Endothelial cell of umbilical vein (primary cell): ENCODE data around the gene UNC5B. TPM values are rescaled to one million over a fixed set of nuclear protein-coding genes. Genes with fewer than 3 reads are reported as not detected.

Source experiments
- BruUV-seq: library from RNA; stranded (reverse); fragments of 400-500 nt; replicated peaks from 2 replicates; lab custom pipeline; 2021; lab: Mats Ljungman, UMichigan
- CTCF ChIA-PET: fragments of 300-600, 350-600 bp; sonication (Branson Sonifier 250); formaldehyde crosslinking; loops from one replicate; lab custom pipeline; 2021; ENCODE audit warnings: antibody characterized with exemption, inconsistent platforms; lab: Charles Lee
- POLR2A ChIA-PET: fragments of 300-600, 350-600 bp; sonication (Branson Sonifier 250); formaldehyde crosslinking; loops from one replicate; lab custom pipeline; 2021; ENCODE audit warnings: antibody characterized with exemption, inconsistent platforms; lab: Charles Lee
- DNase-seq: peaks from one replicate; pipeline ENCODE4 v3.0.0-alpha.2; 2011; ENCODE audit warnings: low read depth, low spot score
- FAIRE-seq: peaks from 2 replicates; lab custom pipeline; 2011; peaks lifted over from hg19 to GRCh38; lab: Jason Lieb, UNC
- H2AFZ ChIP-seq: 2 replicates; pipeline ENCODE4 v1.6.0; 2012; ENCODE audit warnings: low read depth, low read length, control low read depth, inconsistent platforms
- H3K27ac ChIP-seq: 2 replicates; pipeline ENCODE4 v1.5.1; 2011; ENCODE audit warnings: low read depth, mild to moderate bottlenecking, control low read depth, low read length, moderate library complexity; ENCODE audit not compliant: insufficient read depth
- H3K27me3 ChIP-seq, 2 experiments: 2 replicates each; pipeline versions ENCODE4 v1.6.0 to v1.6.1; 2011; ENCODE audit warnings: low read length in 2 of 2, mixed read lengths in 1 of 2; ENCODE audit not compliant: control insufficient read depth in 2 of 2, insufficient read depth in 2 of 2
- H3K36me3 ChIP-seq, 2 experiments: 2 replicates in 1 of 2; 3 replicates in 1 of 2; pipeline ENCODE4 v1.5.1; 2011; ENCODE audit warnings: low read length in 2 of 2, mild to moderate bottlenecking in 1 of 2, moderate library complexity in 1 of 2; ENCODE audit not compliant: control insufficient read depth in 2 of 2, insufficient read depth in 2 of 2; ENCODE audit errors: extremely low read depth in 1 of 2
- H3K4me1 ChIP-seq: 3 replicates; pipeline ENCODE4 v1.5.1; 2011; ENCODE audit warnings: mild to moderate bottlenecking, low read length; ENCODE audit not compliant: control insufficient read depth, insufficient read depth; ENCODE audit errors: extremely low read depth
- H3K4me2 ChIP-seq: 2 replicates; pipeline ENCODE4 v1.6.1; 2011; ENCODE audit warnings: low read length, control low read depth, mixed read lengths; ENCODE audit not compliant: insufficient read depth
- H3K4me3 ChIP-seq, 3 experiments: fragments of 200-600 bp in 1 of 3; sonication (generic), shearing (Covaris generic) in 1 of 3; replicated peaks in 1 of 3; 2 replicates each; pipeline ENCODE4 v1.5.1; 2011 to 2016; ENCODE audit warnings: control low read depth in 3 of 3, low read length in 3 of 3, mild to moderate bottlenecking in 2 of 3, inconsistent platforms in 1 of 3, low read depth in 1 of 3, moderate library complexity in 1 of 3; ENCODE audit not compliant: insufficient read depth in 1 of 3
- H3K79me2 ChIP-seq: 2 replicates; pipeline ENCODE4 v1.6.0; 2012; ENCODE audit warnings: low read length, inconsistent platforms; ENCODE audit not compliant: control insufficient read depth, insufficient read depth
- H3K9ac ChIP-seq: replicated peaks from 2 replicates; pipeline ENCODE3; 2011; ENCODE audit warnings: low read length, control low read depth; ENCODE audit not compliant: insufficient read depth; ENCODE audit errors: extremely low read depth
- H3K9me1 ChIP-seq: replicated peaks from 3 replicates; pipeline ENCODE4 v1.6.0; 2011; ENCODE audit warnings: mild to moderate bottlenecking, low read length; ENCODE audit not compliant: control insufficient read depth, insufficient read depth; ENCODE audit errors: extremely low read depth
- H3K9me3 ChIP-seq: replicated peaks from 2 replicates; pipeline ENCODE4 v1.5.1; 2012; ENCODE audit warnings: low read length, inconsistent platforms; ENCODE audit not compliant: control insufficient read depth, insufficient read depth
- H4K20me1 ChIP-seq: replicated peaks from 2 replicates; pipeline ENCODE3; 2011; ENCODE audit warnings: mild to moderate bottlenecking, low read length; ENCODE audit not compliant: control insufficient read depth, insufficient read depth; ENCODE audit errors: extremely low read depth
- EZH2 ChIP-seq: IDR thresholded peaks from 2 replicates; pipeline ENCODE4 v1.6.1; 2012; ENCODE audit warnings: borderline replicate concordance, low read depth, mild to moderate bottlenecking, moderate library complexity, low read length, inconsistent platforms; ENCODE audit not compliant: severe bottlenecking
- FOS ChIP-seq: IDR thresholded peaks from 2 replicates; pipeline ENCODE4 v1.6.1; 2011; ENCODE audit warnings: mild to moderate bottlenecking, low read length, moderate library complexity, borderline replicate concordance; ENCODE audit not compliant: insufficient read depth
- GATA2 ChIP-seq: IDR thresholded peaks from 2 replicates; pipeline ENCODE4 v1.7.0; 2011; ENCODE audit warnings: low read depth, mild to moderate bottlenecking, moderate library complexity, mixed read lengths, low read length; ENCODE audit not compliant: insufficient read length, insufficient read depth
- JUN ChIP-seq: IDR thresholded peaks from 2 replicates; pipeline ENCODE4 v1.6.1; 2011; ENCODE audit warnings: borderline replicate concordance, low read depth; ENCODE audit not compliant: insufficient read length, insufficient read depth
- MYC ChIP-seq: IDR thresholded peaks from one replicate; pipeline ENCODE4 v1.6.1; 2011; ENCODE audit warnings: mild to moderate bottlenecking, low read depth, low read length
- POLR2A ChIP-seq: IDR thresholded peaks from 2 replicates; pipeline ENCODE4 v1.6.1; 2012; ENCODE audit warnings: low read depth, mild to moderate bottlenecking, control low read depth, low read length
- POLR2AphosphoS5 ChIP-seq: IDR thresholded peaks from 2 replicates; pipeline ENCODE4 v1.6.1; 2012; ENCODE audit warnings: low read depth, mild to moderate bottlenecking, control low read depth, low read length, moderate library complexity; ENCODE audit not compliant: insufficient read depth
- dilution Hi-C: fragments of 300-500 bp; cut with MboI; formaldehyde crosslinking; loops from one replicate; pipeline ENCODE4 v1.15.0; 2019; ENCODE audit warnings: low sequenced_read_pairs; ENCODE audit not compliant: extremely low pct_ligation_motif_present
- intact Hi-C: fragments of 100-400 bp; cut with micrococcal nuclease; formaldehyde crosslinking; loops from one replicate; pipeline ENCODE4 v1.10.0; 2022
- polyA plus RNA-seq, 4 experiments: library from polyadenylated mRNA; depleted of rRNA in 3 of 4; stranded (reverse) in 3 of 4; unstranded in 1 of 4; fragments of >200 nt; gene quantifications; 2 replicates each; pipeline versions ENCODE4 v1.2.1 to v1.2.3, GENCODE V29; 2011 to 2012; ENCODE audit warnings: missing spikeins in 1 of 4
- total RNA-seq: library from RNA; stranded (reverse); gene quantifications from 2 replicates; pipeline ENCODE4 v1.2.3, GENCODE V29; 2021
- TF ChIP-seq, protein P1 (sequence below), 2 donors: IDR thresholded peaks; 1 replicate in 1 of 2; 2 replicates in 1 of 2; pipeline ENCODE4 v1.5.1; 2011; ENCODE audit warnings: low read length in 2 of 2, mild to moderate bottlenecking in 2 of 2, moderate library complexity in 2 of 2, control low read depth in 1 of 2, inconsistent platforms in 1 of 2, low read depth in 1 of 2; ENCODE audit not compliant: insufficient read depth in 1 of 2; ENCODE audit errors: extremely low read depth in 1 of 2
- TF ChIP-seq, protein P2 (sequence below): IDR thresholded peaks from 2 replicates; pipeline ENCODE4 v1.6.1; 2011; ENCODE audit not compliant: insufficient read depth, insufficient read length

UNC5B gene
- total and polyA plus RNA-seq, 2 donors (not counting 3 experiments of a cell fraction or from before 2014, with no cell fraction given): 0.39 to 2.5 TPM

GRCh38 chr10:71342573-71343391 is 130.4 kb downstream of the UNC5B start:
- Histone ChIP-seq H3K4me2 (no peak overlapping the region), H3K4me1 (peaks cover 2% of the 10 kb centered on the region), H3K9ac (no peak overlapping the region), H3K27ac (no peak overlapping the region), H3K27me3 (no peaks in the 10 kb centered on the region), H3K36me3 (no peaks in the 10 kb centered on the region), H2AFZ (no peak overlapping the region), H3K4me3 (no peak overlapping the region), H4K20me1 (no peaks in the 10 kb centered on the region), H3K9me1 (no peaks in the 10 kb centered on the region), H3K9me3 (no peaks in the 10 kb centered on the region), H3K79me2 (no peaks in the 10 kb centered on the region)
- ChIA-PET CTCF (interaction anchor here (0.9 to 1.2 kb wide), 2 partner anchors 17 to 34 kb away, joined by 3 read pairs; no protein-coding TSS in a partner anchor), POLR2A (no interaction called here)
- dilution Hi-C loops: no loop called here
- DNase-seq (no peak), FAIRE-seq (no peak)
- no TSS peak for BruUV-seq
- intact Hi-C loops: no loop called here
- TF ChIP-seq JUN: no peak
- TF ChIP-seq FOS: no peak
- TF ChIP-seq POLR2A: no peak
- no peak for TF ChIP-seq MYC
- TF ChIP-seq, protein P1, sequence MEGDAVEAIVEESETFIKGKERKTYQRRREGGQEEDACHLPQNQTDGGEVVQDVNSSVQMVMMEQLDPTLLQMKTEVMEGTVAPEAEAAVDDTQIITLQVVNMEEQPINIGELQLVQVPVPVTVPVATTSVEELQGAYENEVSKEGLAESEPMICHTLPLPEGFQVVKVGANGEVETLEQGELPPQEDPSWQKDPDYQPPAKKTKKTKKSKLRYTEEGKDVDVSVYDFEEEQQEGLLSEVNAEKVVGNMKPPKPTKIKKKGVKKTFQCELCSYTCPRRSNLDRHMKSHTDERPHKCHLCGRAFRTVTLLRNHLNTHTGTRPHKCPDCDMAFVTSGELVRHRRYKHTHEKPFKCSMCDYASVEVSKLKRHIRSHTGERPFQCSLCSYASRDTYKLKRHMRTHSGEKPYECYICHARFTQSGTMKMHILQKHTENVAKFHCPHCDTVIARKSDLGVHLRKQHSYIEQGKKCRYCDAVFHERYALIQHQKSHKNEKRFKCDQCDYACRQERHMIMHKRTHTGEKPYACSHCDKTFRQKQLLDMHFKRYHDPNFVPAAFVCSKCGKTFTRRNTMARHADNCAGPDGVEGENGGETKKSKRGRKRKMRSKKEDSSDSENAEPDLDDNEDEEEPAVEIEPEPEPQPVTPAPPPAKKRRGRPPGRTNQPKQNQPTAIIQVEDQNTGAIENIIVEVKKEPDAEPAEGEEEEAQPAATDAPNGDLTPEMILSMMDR (IDR thresholded peaks at IDR 0.05; ENCODE audit: extremely low read depth in 1 of 2, insufficient read depth in 1 of 2, low read depth in 1 of 2, low read length in 2 of 2): no peak
- TF ChIP-seq, protein P2, sequence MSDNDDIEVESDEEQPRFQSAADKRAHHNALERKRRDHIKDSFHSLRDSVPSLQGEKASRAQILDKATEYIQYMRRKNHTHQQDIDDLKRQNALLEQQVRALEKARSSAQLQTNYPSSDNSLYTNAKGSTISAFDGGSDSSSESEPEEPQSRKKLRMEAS: no peak
- TF ChIP-seq GATA2: no peak
- no peak for TF ChIP-seq EZH2
- TF ChIP-seq POLR2AphosphoS5: no peak
